HG02973 (cell line): ENCODE measurements around the gene PEF1.

Experiments used
- ATAC-seq: cut with Tn5 transposase; IDR thresholded peaks from one replicate; pipeline ENCODE4 v1.9.1; 2021; ENCODE audit warnings: moderate library complexity; ENCODE audit not compliant: unreplicated experiment

Gene PEF1

GRCh38 chr1:31644560-31645273 lies at the start of gene PEF1:
Gene PEF1 (minus strand): TSS chr1:31644876. CDS start chr1:31644864, 12 bp downstream.
- peak; percentile 81 for ATAC-seq

- no peak for ATAC-seq
These were observed 48.6 kb upstream of the PEF1 start for GRCh38 chr1:31693231-31693630.

- ATAC-seq, result no peak
These were observed 47.3 kb upstream of the PEF1 start for GRCh38 chr1:31691951-31692350.

GRCh38 chr1:31691446-31691845 lies 46.8 kb upstream of the PEF1 start:
- ATAC-seq, result no peak

GRCh38 chr1:31690921-31691320 lies 46.2 kb upstream of the PEF1 start:
- ATAC-seq, result no peak

- no peak for ATAC-seq
These were observed 45.2 kb upstream of the PEF1 start for GRCh38 chr1:31689854-31690253.

- ATAC-seq, result no peak
These were observed 44.7 kb upstream of the PEF1 start for GRCh38 chr1:31689379-31689778.

GRCh38 chr1:31688233-31688918 lies 43.7 kb upstream of the PEF1 start:
- ATAC-seq, result no peak

- ATAC-seq, result no peak
These were observed 42.9 kb upstream of the PEF1 start for GRCh38 chr1:31687601-31688000.

- no peak for ATAC-seq
These were observed 41.1 kb upstream of the PEF1 start for GRCh38 chr1:31685795-31686194.

GRCh38 chr1:31683997-31684396 lies 39.3 kb upstream of the PEF1 start:
- ATAC-seq, result no peak

GRCh38 chr1:31681415-31681814 lies 36.7 kb upstream of the PEF1 start:
- ATAC-seq, result no peak

GRCh38 chr1:31679676-31680230 lies 35.1 kb upstream of the PEF1 start:
- no peak for ATAC-seq

- no peak for ATAC-seq
These were observed 34.4 kb upstream of the PEF1 start for GRCh38 chr1:31679091-31679490.

GRCh38 chr1:31678681-31679080 lies 34.0 kb upstream of the PEF1 start:
- ATAC-seq, result no peak

GRCh38 chr1:31677949-31678348 lies 33.3 kb upstream of the PEF1 start:
- no peak for ATAC-seq

GRCh38 chr1:31677401-31677800 lies 32.7 kb upstream of the PEF1 start:
- no peak for ATAC-seq

GRCh38 chr1:31675756-31676155 lies 31.1 kb upstream of the PEF1 start:
- no peak for ATAC-seq

- ATAC-seq, result no peak
These were observed 30.5 kb upstream of the PEF1 start for GRCh38 chr1:31675161-31675560.

GRCh38 chr1:31674626-31675025 lies 29.9 kb upstream of the PEF1 start:
- ATAC-seq, result no peak

GRCh38 chr1:31673433-31673832 lies 28.8 kb upstream of the PEF1 start:
- ATAC-seq, result no peak

- ATAC-seq, result no peak
These were observed 28.3 kb upstream of the PEF1 start for GRCh38 chr1:31672986-31673385.
